GM18858 (cell line): ENCODE measurements around the gene ATP1A4.
"Not testable (repeated sequence)": the region's sequence is repeated elsewhere in the genome, so short reads cannot be mapped to it uniquely, and the experiment has no call there.

ENCODE experiments used
- ATAC-seq: cut with Tn5 transposase; IDR thresholded peaks from one replicate; pipeline ENCODE4 v1.9.1; 2021; ENCODE audit not compliant: unreplicated experiment

Gene ATP1A4

GRCh38 chr1:160123726-160124125, 27.7 kb upstream of the ATP1A4 start:
- ATAC-seq, result no peak

DNA sequence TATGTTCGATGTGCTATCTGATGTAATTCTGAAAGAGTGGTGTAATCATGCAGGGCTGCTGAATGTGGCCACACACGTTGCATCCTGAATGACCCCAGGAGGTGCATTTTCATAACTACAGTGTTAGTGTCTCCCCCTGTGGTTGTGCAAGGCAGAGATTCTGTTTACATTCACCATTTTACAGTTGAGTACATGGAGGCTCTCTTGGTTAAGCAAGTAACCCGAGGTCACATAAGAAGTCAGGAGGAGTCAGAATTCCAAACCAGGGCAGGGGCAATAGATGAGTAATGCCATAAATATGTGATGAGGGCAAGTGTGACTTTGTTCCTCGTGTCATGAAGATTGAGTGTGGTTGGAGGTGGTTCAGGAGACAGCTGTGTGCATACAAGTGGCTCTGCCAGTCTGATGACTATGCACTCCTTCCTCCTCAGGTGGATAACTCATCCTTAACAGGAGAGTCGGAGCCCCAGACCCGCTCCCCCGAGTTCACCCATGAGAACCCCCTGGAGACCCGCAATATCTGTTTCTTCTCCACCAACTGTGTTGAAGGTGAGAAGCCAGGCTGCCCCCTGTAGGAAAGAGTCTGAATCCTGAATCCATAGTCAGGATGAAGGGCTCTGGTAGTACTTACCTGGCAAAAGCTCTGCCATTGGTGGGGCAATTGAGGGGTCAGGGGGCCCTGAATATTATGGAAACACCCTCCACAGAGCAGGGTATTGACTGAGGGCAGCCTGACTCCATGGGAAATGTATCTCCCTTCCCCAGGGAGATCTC, 26.5 kb upstream of the ATP1A4 start:
- ATAC-seq, result no peak

GRCh38 chr1:160125746-160126145, 25.7 kb upstream of the ATP1A4 start:
- ATAC-seq, result no peak

DNA sequence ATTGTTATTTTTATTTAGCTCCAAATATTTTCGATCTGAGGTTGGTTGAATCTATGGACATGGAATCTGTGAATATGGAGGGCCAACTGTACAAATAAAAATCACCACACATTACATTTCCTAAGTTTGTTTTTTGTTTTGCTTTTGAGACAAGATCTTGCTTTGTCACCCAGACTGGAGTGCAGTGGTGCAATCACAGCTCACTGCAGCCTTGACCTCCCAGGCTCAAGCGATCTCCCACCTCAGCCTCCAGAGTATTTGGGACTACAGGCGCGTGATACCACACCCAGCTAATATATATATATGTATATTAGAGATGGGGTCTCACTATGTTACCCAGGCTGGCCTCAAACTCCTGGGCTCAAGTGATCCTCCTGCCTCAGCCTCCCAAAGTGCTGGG, 25.1 kb upstream of the ATP1A4 start:
- not testable (repeated sequence) for ATAC-seq

GRCh38 chr1:160127381-160127780, 24.0 kb upstream of the ATP1A4 start:
- ATAC-seq, result no peak

- no peak for ATAC-seq
Measured at GRCh38 chr1:160127865-160128523, 23.4 kb upstream of the ATP1A4 start.

DNA sequence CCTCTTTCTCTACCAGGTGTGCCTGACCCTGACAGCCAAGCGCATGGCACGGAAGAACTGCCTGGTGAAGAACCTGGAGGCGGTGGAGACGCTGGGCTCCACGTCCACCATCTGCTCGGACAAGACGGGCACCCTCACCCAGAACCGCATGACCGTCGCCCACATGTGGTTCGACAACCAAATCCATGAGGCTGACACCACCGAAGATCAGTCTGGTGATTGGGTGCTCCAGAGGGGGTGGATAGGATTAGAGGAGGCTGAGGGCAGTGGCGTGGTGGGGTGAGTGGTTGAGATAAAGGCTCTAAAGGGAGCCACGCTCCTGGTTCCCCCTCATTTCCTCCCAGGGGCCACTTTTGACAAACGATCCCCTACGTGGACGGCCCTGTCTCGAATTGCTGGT, 22.8 kb upstream of the ATP1A4 start:
- ATAC-seq, result no peak

DNA sequence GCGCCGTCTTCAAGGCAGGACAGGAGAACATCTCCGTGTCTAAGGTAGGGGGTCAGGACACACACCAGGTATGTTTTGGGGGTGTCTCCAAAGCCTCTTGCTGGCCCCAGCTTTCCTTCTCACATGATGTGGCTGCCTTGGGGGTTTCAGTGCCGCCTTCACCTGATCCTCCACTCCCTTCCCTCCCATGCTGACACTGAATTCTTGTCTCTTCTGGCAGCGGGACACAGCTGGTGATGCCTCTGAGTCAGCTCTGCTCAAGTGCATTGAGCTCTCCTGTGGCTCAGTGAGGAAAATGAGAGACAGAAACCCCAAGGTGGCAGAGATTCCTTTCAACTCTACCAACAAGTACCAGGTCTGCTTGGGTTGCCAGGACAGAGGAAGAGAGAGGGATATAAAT, 22.4 kb upstream of the ATP1A4 start:
- ATAC-seq, result no peak

DNA sequence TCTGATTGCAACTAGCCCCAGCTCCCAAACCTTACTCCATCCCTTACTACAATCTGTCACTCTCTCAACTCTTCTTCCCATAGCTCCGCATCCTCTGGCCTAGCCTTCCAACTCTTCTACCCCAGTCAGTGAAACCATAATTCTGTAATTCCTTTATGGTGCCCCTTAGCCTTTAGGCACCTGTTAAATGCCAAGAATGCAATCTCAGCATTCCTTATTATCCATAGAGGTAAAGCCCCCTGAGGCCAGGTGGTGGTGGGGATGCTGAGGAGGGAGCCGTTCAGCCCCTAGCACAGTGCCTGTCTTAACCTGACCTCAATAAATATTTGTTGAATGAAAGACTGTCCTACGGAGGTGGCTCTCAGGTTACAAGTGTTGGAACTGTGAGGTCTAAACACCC, 21.8 kb upstream of the ATP1A4 start:
- no peak for ATAC-seq

- ATAC-seq, result no peak
Measured at GRCh38 chr1:160129966-160130365, 21.4 kb upstream of the ATP1A4 start.

DNA sequence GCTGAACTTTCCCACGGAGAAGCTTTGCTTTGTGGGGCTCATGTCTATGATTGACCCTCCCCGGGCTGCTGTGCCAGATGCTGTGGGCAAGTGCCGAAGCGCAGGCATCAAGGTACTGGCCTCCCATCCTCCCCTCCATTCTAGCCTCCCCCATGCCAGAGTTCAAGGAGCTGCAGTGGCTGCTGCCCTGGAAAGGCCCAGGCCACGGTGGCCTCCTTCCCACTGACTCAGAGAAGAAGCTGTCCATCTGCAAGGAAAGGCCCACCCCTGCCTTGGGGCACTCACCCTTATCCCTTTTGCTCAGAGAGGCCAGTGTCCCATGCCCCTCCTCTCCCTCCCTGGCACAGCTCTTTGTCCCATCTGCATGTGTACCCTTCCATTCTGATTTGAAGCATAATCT, 20.9 kb upstream of the ATP1A4 start:
- ATAC-seq, result no peak

- no peak for ATAC-seq
Measured at GRCh38 chr1:160130939-160131338, 20.5 kb upstream of the ATP1A4 start.

DNA sequence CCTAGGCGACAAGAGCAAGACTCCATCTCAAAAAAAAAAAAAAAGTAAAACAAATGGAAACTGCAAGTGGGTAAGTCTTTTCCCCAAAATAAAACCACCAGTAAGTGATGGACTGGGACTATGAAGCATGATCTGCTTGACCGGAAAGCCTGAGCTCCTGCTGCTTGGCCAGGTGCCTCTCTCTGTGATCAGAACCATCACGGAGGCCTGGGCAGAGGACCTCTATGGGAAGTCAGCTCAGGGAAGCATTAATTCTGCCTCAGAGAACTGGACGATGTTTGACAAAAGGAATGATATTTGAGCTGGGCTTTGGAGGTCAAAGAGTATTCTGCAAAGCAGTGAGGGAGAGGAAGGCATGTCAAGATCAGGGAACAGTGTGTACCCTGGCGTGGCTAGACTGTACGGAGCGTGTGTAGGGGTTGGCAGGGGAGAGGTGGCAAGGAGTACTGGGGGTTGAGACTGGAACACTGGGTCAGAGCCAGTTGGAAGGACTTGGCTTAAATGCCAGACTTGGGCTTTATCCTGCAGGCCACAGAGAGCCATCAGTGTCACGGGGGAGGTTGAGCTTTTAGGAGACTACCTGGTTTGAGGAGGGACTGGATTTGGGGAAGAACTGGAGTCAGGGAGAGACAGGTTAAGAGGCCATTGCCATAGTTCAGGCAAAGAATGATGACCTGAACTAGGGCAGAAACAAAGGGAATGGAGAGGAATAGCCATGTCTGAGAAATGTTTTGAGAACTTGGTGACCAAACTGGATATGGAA, 19.4 kb upstream of the ATP1A4 start:
- ATAC-seq, result no peak

DNA sequence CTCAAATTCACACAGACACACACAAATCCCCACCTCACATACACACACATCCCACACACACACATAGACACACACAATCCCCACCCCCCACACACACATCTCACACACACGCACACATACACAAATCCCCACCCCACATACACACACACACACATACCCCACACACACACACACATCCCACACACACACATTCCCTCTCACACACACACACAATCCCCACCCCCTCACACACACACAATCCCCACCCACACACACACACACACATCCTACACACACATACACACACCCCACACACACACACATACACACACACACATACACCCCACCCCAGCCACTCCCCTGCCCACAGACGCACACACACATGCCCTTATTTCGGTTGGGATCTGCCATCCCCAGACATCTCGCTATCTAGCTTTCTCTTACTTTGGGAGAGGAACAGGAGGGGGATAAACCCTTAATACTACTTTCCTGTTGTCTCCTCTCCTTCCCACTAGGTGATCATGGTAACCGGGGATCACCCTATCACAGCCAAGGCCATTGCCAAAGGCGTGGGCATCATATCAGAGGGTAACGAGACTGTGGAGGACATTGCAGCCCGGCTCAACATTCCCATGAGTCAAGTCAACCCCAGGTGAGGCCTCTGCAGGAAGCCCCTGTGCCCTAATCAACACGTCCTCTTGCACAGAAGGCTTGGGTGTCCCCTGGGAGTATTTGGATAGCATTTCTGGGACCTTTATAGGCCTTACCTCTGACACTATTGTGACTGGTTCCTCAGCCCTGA, 17.2 kb upstream of the ATP1A4 start:
- no peak for ATAC-seq

- no peak for ATAC-seq
Measured at GRCh38 chr1:160134791-160135572, 16.4 kb upstream of the ATP1A4 start.

- no peak for ATAC-seq
Measured at GRCh38 chr1:160136121-160136925, 15.1 kb upstream of the ATP1A4 start.

GRCh38 chr1:160136926-160137200, 14.5 kb upstream of the ATP1A4 start:
- no peak for ATAC-seq

DNA sequence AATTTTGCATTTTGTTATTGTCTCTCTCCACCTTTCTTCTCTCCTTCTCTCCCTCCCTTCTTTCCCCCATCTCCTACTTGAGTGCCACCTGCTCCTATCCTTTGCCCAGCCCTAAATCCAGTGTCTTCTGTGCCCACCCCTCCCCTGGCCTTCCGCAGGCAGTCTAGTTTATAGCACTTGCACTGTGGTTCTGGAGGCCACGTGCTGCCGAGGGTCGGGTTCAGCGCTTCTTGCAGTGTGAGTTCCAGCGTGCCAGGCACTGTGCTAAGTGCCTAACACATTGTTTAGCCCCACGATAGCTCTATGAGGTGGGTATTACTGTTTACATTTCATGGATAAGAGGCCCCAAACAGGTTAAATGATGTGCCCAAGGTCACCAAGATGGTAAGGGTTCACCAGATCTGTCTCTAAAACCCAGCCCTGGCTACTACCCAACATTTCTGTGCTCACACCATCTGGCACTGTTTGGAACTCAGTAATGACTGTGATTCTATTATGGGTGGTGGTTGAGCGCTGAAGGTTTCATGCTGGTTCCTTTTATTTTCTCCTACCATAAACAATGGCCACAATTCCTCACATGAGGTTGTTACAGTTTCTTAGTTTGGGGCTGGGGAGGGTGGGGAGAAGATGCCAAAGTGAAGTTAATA, 14.1 kb upstream of the ATP1A4 start:
- no peak for ATAC-seq

DNA sequence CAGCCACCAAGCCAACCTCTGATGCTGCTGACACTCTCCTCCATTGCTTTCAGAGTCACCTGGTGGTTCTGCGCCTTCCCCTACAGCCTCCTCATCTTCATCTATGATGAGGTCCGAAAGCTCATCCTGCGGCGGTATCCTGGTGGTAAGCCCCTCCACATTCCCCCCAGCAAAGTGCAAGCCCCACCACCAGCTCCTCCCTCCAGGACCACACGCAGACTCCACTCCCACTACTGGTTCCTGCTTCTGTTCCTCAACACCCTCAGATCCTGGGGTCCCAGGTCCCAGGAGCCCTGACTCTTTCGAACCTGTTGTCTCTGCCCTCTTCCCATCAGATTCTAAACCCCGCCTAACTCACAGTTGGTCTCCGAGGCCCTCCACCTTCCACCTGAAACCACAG, 11.6 kb upstream of the ATP1A4 start:
- ATAC-seq, result no peak
